Ishikawa (cell line): ENCODE measurements around the gene MSH5.

Experiments
- CEBPB ChIP-seq: IDR thresholded peaks from 2 replicates; pipeline ENCODE4 v1.6.1; 2012
- CREB1 ChIP-seq: IDR thresholded peaks from 2 replicates; pipeline ENCODE4 v1.6.1; 2012; ENCODE audit warnings: low read depth
- EGR1 ChIP-seq: IDR thresholded peaks from 2 replicates; pipeline ENCODE4 v1.6.1; 2012
- EP300 ChIP-seq: IDR thresholded peaks from 2 replicates; pipeline ENCODE4 v1.6.1; 2012; ENCODE audit warnings: borderline replicate concordance
- FOXM1 ChIP-seq: IDR thresholded peaks from 2 replicates; pipeline ENCODE4 v1.6.1; 2012; ENCODE audit warnings: low read depth, borderline replicate concordance
- NFIC ChIP-seq: IDR thresholded peaks from 2 replicates; pipeline ENCODE4 v1.6.1; 2012
- RAD21 ChIP-seq: IDR thresholded peaks from 2 replicates; pipeline ENCODE4 v1.6.1; 2012; ENCODE audit warnings: low read depth
- TAF1 ChIP-seq: IDR thresholded peaks from 2 replicates; pipeline ENCODE4 v1.6.1; 2012; ENCODE audit warnings: low read depth, mild to moderate bottlenecking
- TCF12 ChIP-seq: IDR thresholded peaks from 2 replicates; pipeline ENCODE4 v1.6.1; 2012; ENCODE audit warnings: low read depth
- TEAD4 ChIP-seq: IDR thresholded peaks from 2 replicates; pipeline ENCODE4 v1.6.1; 2012
- YY1 ChIP-seq: IDR thresholded peaks from 2 replicates; pipeline ENCODE4 v1.6.1; 2012; ENCODE audit warnings: low read depth
- ZBTB7A ChIP-seq: IDR thresholded peaks from 2 replicates; pipeline ENCODE4 v1.6.1; 2012; ENCODE audit warnings: low read depth
- TF ChIP-seq, protein P1 (sequence below): IDR thresholded peaks from 2 replicates; pipeline ENCODE4 v1.6.1; 2012
- TF ChIP-seq, protein P2 (sequence below): IDR thresholded peaks from 2 replicates; pipeline ENCODE4 v1.6.1; 2012; ENCODE audit warnings: low read depth, mild to moderate bottlenecking
- TF ChIP-seq, protein P3 (sequence below): IDR thresholded peaks from 2 replicates; pipeline ENCODE4 v1.6.1; 2012

The MSH5 gene

DNA sequence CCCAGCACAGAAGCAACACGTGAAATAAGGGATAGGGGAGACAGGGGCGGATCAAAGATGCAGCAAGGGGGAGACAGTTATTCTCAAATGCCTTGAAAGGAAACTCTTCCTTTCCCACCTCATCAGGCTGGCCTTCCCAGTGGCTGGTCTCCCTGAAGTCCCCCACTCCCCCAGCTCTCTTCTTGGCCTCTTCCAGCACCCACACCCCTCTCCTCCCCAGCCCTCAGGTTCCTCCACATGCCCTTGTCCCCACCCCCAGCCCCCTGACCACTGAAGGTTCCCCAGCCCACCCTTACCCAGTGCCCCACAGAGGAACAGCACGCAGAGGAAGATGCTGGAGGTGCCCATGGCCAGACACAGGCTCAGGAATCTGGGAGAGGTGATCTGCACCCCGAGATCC is 26.3 kb upstream of the MSH5 start:
- TF ChIP-seq CEBPB = no peak
- TF ChIP-seq RAD21 = no peak
- TF ChIP-seq, protein P1, sequence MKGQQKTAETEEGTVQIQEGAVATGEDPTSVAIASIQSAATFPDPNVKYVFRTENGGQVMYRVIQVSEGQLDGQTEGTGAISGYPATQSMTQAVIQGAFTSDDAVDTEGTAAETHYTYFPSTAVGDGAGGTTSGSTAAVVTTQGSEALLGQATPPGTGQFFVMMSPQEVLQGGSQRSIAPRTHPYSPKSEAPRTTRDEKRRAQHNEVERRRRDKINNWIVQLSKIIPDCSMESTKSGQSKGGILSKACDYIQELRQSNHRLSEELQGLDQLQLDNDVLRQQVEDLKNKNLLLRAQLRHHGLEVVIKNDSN = no peak
- TF ChIP-seq TEAD4 = no peak
- TF ChIP-seq EGR1 = no peak
- no peak for TF ChIP-seq EP300
- TF ChIP-seq TAF1 = no peak
- no peak for TF ChIP-seq ZBTB7A
- no peak for TF ChIP-seq FOXM1
- no peak for TF ChIP-seq YY1
- TF ChIP-seq NFIC = no peak
- TF ChIP-seq CREB1 = no peak
- TF ChIP-seq, protein P2, sequence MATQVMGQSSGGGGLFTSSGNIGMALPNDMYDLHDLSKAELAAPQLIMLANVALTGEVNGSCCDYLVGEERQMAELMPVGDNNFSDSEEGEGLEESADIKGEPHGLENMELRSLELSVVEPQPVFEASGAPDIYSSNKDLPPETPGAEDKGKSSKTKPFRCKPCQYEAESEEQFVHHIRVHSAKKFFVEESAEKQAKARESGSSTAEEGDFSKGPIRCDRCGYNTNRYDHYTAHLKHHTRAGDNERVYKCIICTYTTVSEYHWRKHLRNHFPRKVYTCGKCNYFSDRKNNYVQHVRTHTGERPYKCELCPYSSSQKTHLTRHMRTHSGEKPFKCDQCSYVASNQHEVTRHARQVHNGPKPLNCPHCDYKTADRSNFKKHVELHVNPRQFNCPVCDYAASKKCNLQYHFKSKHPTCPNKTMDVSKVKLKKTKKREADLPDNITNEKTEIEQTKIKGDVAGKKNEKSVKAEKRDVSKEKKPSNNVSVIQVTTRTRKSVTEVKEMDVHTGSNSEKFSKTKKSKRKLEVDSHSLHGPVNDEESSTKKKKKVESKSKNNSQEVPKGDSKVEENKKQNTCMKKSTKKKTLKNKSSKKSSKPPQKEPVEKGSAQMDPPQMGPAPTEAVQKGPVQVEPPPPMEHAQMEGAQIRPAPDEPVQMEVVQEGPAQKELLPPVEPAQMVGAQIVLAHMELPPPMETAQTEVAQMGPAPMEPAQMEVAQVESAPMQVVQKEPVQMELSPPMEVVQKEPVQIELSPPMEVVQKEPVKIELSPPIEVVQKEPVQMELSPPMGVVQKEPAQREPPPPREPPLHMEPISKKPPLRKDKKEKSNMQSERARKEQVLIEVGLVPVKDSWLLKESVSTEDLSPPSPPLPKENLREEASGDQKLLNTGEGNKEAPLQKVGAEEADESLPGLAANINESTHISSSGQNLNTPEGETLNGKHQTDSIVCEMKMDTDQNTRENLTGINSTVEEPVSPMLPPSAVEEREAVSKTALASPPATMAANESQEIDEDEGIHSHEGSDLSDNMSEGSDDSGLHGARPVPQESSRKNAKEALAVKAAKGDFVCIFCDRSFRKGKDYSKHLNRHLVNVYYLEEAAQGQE = no peak
- no peak for TF ChIP-seq TCF12
- TF ChIP-seq, protein P3, sequence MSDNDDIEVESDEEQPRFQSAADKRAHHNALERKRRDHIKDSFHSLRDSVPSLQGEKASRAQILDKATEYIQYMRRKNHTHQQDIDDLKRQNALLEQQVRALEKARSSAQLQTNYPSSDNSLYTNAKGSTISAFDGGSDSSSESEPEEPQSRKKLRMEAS = no peak

DNA sequence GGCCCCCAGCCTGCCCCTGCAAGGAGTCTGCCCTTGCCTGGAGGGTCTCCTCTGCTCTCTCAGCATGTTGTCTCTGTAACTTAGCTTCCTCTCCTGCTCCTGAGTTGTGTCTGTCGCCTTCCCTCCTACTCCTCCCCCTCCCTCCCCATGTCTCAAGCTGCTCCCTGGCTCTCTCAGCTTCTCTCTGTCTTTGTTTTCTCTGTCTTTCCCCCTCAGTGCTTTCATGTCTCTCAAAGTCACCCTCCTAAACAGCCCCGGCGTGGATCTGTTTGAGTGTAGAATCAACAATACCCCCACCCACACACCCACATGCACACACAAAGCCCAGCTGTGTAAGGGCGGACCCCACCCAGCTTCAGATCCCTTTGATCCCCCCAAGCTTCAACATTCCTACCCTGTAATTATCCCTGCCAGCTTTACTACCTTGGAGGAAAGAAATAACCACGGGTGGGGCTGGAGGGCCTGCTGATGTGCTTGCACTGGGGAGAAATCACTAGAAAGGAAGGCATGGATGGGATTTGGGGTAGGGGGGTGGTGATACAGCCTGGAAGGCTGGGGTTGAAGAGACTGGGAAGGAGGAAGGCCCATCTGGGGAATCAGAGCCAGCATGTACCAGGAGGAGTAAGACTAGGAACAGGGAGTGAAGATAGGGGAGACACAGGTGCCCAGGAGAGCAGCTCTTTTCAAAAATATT is 25.7 kb upstream of the MSH5 start:
- TF ChIP-seq EGR1 (no peak), CEBPB (no peak), EP300 (no peak)

DNA sequence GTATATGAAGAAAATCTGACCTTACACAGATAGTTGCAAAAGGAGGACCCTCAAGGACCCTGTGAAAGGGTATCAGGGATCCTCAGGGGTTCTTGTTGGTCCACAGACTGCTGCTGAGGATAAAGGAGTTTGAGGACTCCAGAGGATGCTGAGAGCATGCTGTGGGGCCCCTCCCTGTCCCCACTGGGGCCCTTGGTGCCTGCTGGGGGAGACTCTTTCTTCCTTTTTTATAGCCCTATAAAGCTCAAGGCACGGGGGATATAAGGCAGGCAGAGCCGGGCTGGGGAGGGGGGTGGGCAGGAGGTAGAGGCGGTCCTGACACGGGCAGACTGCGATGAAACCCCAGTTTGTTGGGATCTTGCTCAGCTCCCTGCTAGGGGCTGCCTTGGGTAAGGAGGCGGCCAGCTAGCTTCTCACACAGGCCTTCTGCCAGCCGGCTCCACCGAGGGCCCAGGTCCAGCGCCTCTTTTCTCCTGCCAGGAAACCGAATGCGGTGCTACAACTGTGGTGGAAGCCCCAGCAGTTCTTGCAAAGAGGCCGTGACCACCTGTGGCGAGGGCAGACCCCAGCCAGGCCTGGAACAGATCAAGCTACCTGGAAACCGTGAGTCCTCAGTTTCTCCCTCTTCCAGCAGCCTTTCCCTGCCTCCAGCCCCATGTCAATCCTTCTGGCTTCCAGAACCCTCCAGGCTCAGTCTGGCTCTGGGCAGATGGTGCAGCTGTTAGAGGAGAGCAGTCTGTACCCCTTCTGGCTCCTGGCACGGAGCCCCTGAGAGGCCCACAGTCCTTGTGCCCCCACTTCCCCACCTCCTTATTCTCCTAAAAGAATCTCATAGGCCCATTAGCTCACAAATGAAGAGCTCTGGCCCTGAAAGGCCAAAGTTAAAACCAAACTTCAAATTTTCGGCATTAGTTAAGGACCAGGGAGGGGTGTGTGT is 24.5 kb upstream of the MSH5 start, which contains the start of gene LY6G6D:
LY6G6D (plus strand) TSS at position 327 of the 937 bp plus-strand sequence; CDS start at position 335, 8 bp downstream.
- TF ChIP-seq FOXM1 = no peak
- TF ChIP-seq, protein P2 = no peak
- no peak for TF ChIP-seq TCF12
- no peak for TF ChIP-seq EP300
- no peak for TF ChIP-seq CEBPB
- TF ChIP-seq RAD21 = no peak
- no peak for TF ChIP-seq CREB1
- TF ChIP-seq, protein P1 = no peak
- TF ChIP-seq YY1 = no peak
- no peak for TF ChIP-seq EGR1
- TF ChIP-seq ZBTB7A = no peak
- TF ChIP-seq, protein P3 = no peak
- no peak for TF ChIP-seq TAF1
- no peak for TF ChIP-seq NFIC
- no peak for TF ChIP-seq TEAD4

DNA sequence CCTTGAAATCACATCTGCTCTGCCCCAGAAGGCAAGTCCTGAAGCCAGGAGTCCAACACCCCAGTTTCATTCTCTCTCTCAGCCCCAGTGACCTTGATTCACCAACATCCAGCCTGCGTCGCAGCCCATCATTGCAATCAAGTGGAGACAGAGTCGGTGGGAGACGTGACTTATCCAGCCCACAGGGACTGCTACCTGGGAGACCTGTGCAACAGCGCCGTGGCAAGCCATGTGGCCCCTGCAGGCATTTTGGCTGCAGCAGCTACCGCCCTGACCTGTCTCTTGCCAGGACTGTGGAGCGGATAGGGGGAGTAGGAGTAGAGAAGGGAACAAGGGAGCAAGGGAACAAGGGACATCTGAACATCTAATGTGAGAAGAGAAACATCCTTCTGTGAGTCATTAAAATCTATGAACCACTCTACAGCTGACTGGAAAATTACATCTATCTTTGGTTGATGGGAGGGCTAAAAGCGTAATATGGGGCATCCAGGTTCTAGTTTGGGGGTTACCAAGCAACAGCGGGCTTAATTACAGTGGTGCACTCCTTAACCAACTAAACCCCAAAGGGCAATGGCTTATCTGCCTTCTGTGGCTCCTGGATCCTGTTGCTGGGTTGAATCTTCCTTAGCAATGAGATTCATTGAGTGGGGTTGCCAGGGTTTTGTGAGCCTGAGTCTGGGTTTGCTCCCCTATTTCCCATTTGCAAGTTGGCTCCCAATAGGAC is 22.1 kb upstream of the MSH5 start:
- TF ChIP-seq, protein P1 = no peak
- no peak for TF ChIP-seq CREB1
- TF ChIP-seq FOXM1 = no peak
- no peak for TF ChIP-seq TAF1
- TF ChIP-seq, protein P2 = no peak
- no peak for TF ChIP-seq RAD21
- no peak for TF ChIP-seq EGR1
- TF ChIP-seq CEBPB = no peak
- no peak for TF ChIP-seq TCF12
